BE2C (cell line): ENCODE measurements around the gene STAMBPL1.

Source experiments
- DNase-seq: peaks from one replicate; pipeline ENCODE4 v3.0.0-alpha.2; 2020
- H3K27me3 ChIP-seq: fragments of 250-450 bp; sonication (Bioruptor Pico); 2 replicates; pipeline ENCODE4 v1.5.1; 2020; ENCODE audit warnings: mild to moderate bottlenecking
- H3K36me3 ChIP-seq: fragments of 250-450 bp; sonication (Bioruptor Pico); 2 replicates; pipeline ENCODE4 v1.5.1; 2020; ENCODE audit warnings: mild to moderate bottlenecking
- H3K4me1 ChIP-seq: fragments of 250-450 bp; sonication (Bioruptor Pico); 2 replicates; pipeline ENCODE4 v1.5.1; 2020
- H3K4me3 ChIP-seq: 2 replicates; pipeline ENCODE4 v1.5.1; 2011; ENCODE audit warnings: low read depth, low read length
- H3K9me3 ChIP-seq: fragments of 250-450 bp; sonication (Bioruptor Pico); 2 replicates; pipeline ENCODE4 v1.5.1; 2020
- TF ChIP-seq, protein P1 (sequence below): IDR thresholded peaks from 2 replicates; pipeline ENCODE4 v1.5.1; 2012; ENCODE audit warnings: mild to moderate bottlenecking, low read depth, low read length

STAMBPL1 gene

GRCh38 chr10:88968391-88968790, 88.3 kb downstream of the STAMBPL1 start:
- DNase-seq, result no peak
- H3K36me3 ChIP-seq, result no peaks in the 10 kb centered on the region
- TF ChIP-seq, protein P1, sequence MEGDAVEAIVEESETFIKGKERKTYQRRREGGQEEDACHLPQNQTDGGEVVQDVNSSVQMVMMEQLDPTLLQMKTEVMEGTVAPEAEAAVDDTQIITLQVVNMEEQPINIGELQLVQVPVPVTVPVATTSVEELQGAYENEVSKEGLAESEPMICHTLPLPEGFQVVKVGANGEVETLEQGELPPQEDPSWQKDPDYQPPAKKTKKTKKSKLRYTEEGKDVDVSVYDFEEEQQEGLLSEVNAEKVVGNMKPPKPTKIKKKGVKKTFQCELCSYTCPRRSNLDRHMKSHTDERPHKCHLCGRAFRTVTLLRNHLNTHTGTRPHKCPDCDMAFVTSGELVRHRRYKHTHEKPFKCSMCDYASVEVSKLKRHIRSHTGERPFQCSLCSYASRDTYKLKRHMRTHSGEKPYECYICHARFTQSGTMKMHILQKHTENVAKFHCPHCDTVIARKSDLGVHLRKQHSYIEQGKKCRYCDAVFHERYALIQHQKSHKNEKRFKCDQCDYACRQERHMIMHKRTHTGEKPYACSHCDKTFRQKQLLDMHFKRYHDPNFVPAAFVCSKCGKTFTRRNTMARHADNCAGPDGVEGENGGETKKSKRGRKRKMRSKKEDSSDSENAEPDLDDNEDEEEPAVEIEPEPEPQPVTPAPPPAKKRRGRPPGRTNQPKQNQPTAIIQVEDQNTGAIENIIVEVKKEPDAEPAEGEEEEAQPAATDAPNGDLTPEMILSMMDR, result no peak
- no peaks in the 10 kb centered on the region for H3K27me3 ChIP-seq
- no peaks in the 10 kb centered on the region for H3K9me3 ChIP-seq
- H3K4me3 ChIP-seq, result no peak overlapping the region
- no peaks in the 10 kb centered on the region for H3K4me1 ChIP-seq

DNA sequence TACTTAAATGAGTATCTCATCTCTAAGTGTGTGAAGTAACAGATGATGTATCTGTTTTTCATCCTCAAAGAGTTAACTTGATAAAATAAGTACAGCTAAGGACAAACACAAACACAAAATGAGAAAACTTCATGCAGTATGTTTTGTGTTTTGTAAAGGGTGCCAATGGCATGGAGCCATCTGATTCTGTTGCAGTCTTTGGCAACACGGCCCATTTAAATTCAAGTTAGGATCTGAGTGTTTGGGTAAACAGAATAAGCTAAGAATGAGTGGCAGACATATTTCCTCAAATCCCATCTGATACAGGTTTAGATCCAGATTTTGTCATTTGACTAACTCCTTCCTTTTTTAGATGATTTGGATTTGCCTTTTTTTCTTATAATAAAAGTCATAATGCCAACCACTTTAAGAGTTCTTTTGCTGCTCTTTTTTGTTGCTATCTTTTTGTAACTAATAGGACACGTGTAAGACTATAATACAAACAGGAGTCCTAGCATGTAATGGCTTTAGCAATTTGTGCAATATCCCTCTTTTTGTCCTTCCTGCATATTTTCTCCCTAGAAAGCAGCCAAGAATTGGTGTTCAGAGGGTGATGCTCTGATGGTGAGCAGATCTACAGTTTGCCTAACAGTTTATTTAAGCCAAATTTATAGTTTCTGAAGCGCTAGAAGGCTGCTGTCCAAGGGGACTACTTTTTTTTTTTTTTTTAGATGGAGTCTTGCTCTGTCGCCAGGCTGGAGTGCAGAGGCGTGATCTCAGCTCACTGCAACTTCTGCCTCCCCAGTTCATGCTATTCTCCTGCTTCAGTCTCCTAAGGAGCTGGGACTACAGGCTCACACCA, 91.4 kb downstream of the STAMBPL1 start:
- H3K4me1 ChIP-seq, result no peaks in the 10 kb centered on the region
- DNase-seq, result no peak
- no peaks in the 10 kb centered on the region for H3K27me3 ChIP-seq
- no peaks in the 10 kb centered on the region for H3K36me3 ChIP-seq
- H3K4me3 ChIP-seq, result no peak overlapping the region
- no peaks in the 10 kb centered on the region for H3K9me3 ChIP-seq
- TF ChIP-seq, protein P1, result no peak
